SU-DHL-6 (cell line): ENCODE results near the gene TMOD2.

Source experiments
- H2AFZ ChIP-seq: fragments of 200-600 bp; sonication (generic); 2 replicates; pipeline ENCODE4 v1.6.1; 2014; ENCODE audit warnings: low read depth, mild to moderate bottlenecking, moderate library complexity, mixed read lengths, antibody characterized with exemption, low read length; ENCODE audit not compliant: severe bottlenecking
- H3F3A ChIP-seq: fragments of 200-600 bp; shearing (Covaris generic); 2 replicates; pipeline ENCODE4 v1.6.0; 2016; ENCODE audit warnings: antibody characterized with exemption, mild to moderate bottlenecking; ENCODE audit not compliant: insufficient read depth
- H3K27ac ChIP-seq: fragments of 200-600 bp; sonication (generic); 2 replicates; pipeline ENCODE4 v1.5.1; 2016; ENCODE audit warnings: low read depth, mild to moderate bottlenecking, low read length, moderate library complexity, mixed read lengths
- H3K27me3 ChIP-seq: fragments of 200-600 bp; sonication (generic), shearing (Covaris generic); 2 replicates; pipeline ENCODE4 v1.6.0; 2014; ENCODE audit warnings: mild to moderate bottlenecking, low read length
- H3K36me3 ChIP-seq: fragments of 200-600 bp; sonication (generic); 2 replicates; pipeline ENCODE4 v1.6.1; 2014; ENCODE audit warnings: mild to moderate bottlenecking, low read length, mixed read lengths
- H3K4me2 ChIP-seq: fragments of 300-600, 200-600 bp; shearing (Covaris generic), sonication (generic); 2 replicates; pipeline ENCODE4 v1.6.0; 2014; ENCODE audit warnings: low read length, low read depth, mild to moderate bottlenecking; ENCODE audit not compliant: poor library complexity, severe bottlenecking
- H3K4me3 ChIP-seq: fragments of 200-600 bp; sonication (generic); 2 replicates; pipeline ENCODE4 v1.5.1; 2014; ENCODE audit warnings: antibody characterized with exemption, low read length, mild to moderate bottlenecking, mixed read lengths; ENCODE audit not compliant: insufficient read depth, poor library complexity, severe bottlenecking
- H3K79me2 ChIP-seq: fragments of 200-600 bp; sonication (generic); 2 replicates; pipeline ENCODE4 v1.6.1; 2014; ENCODE audit warnings: mild to moderate bottlenecking, low read length, moderate library complexity; ENCODE audit not compliant: insufficient read depth
- H3K9ac ChIP-seq: fragments of 200-600 bp; sonication (generic); 2 replicates; pipeline ENCODE4 v1.7.0; 2014; ENCODE audit warnings: mild to moderate bottlenecking, low read length
- H3K9me2 ChIP-seq: fragments of 200-600 bp; sonication (generic); replicated peaks from 2 replicates; pipeline ENCODE4 v1.6.1; 2014; ENCODE audit warnings: low read length; ENCODE audit not compliant: insufficient read depth
- H3K9me3 ChIP-seq: fragments of 200-600 bp; sonication (generic); 2 replicates; pipeline ENCODE4 v1.6.1; 2014; ENCODE audit warnings: low read length, mixed read lengths; ENCODE audit not compliant: insufficient read depth
- H4K20me1 ChIP-seq: fragments of 200-600 bp; sonication (generic); 2 replicates; pipeline ENCODE4 v1.6.1; 2014; ENCODE audit warnings: low read depth, mild to moderate bottlenecking, antibody characterized with exemption, low read length, moderate library complexity, mixed read lengths
- CTCF ChIP-seq: fragments of 200-600 bp; sonication (generic); IDR thresholded peaks from one replicate; pipeline ENCODE4 v1.5.1; 2017; ENCODE audit warnings: antibody characterized with exemption, mild to moderate bottlenecking, low read length, moderate library complexity; ENCODE audit not compliant: insufficient read depth, poor library complexity, severe bottlenecking
- EZH2phosphoT487 ChIP-seq: fragments of 200-600 bp; sonication (generic), shearing (Covaris generic); conservative IDR thresholded peaks from 2 replicates; pipeline ENCODE4 v1.6.1; 2018; ENCODE audit warnings: mild to moderate bottlenecking, antibody characterized with exemption, low read length, moderate library complexity, mixed read lengths

The TMOD2 gene

GRCh38 chr15:51731549-51732267 lies 19.7 kb upstream of the TMOD2 start:
- no peaks in the 10 kb centered on the region for H3K27me3 ChIP-seq
- H3K9me2 ChIP-seq: no peaks in the 10 kb centered on the region
- H3K4me3 ChIP-seq: peak overlapping the region; percentile 31
- H3K27ac ChIP-seq: 0 out of 2 replicates have a peak overlapping the region, but pooled peaks have one; percentile 14
- no peaks in the 10 kb centered on the region for H3K9me3 ChIP-seq
- no peaks in the 10 kb centered on the region for H3K36me3 ChIP-seq
- no peaks in the 10 kb centered on the region for H3K79me2 ChIP-seq
- H3K4me2 ChIP-seq: peak overlapping the region; percentile 69
- H2AFZ ChIP-seq: no peak overlapping the region
- H3F3A ChIP-seq: peaks cover 6% of the 10 kb centered on the region; the same call in 1 of the 2 replicates
- H4K20me1 ChIP-seq: no peaks in the 10 kb centered on the region
- H3K9ac ChIP-seq: no peak overlapping the region
- TF ChIP-seq CTCF (no peak), EZH2phosphoT487 (no peak)

- no peaks in the 10 kb centered on the region for H4K20me1 ChIP-seq
- H3K79me2 ChIP-seq: no peaks in the 10 kb centered on the region
- H3K27ac ChIP-seq: no peak overlapping the region
- H3K36me3 ChIP-seq: no peaks in the 10 kb centered on the region
- H2AFZ ChIP-seq: no peak overlapping the region
- H3F3A ChIP-seq: peaks cover 6% of the 10 kb centered on the region; the same call in 1 of the 2 replicates
- no peak overlapping the region for H3K4me2 ChIP-seq
- H3K9ac ChIP-seq: no peak overlapping the region
- no peak overlapping the region for H3K4me3 ChIP-seq
- H3K9me3 ChIP-seq: no peaks in the 10 kb centered on the region
- no peaks in the 10 kb centered on the region for H3K9me2 ChIP-seq
- no peaks in the 10 kb centered on the region for H3K27me3 ChIP-seq
- TF ChIP-seq CTCF: no peak
- no peak for TF ChIP-seq EZH2phosphoT487
These were observed 18.8 kb upstream of the TMOD2 start for GRCh38 chr15:51732646-51733045.

GRCh38 chr15:51735228-51736010 lies 16.0 kb upstream of the TMOD2 start:
- no peak overlapping the region for H3K4me2 ChIP-seq
- H3K9me3 ChIP-seq: no peaks in the 10 kb centered on the region
- H3F3A ChIP-seq: peaks cover 12% of the 10 kb centered on the region
- no peak overlapping the region for H3K4me3 ChIP-seq
- no peaks in the 10 kb centered on the region for H4K20me1 ChIP-seq
- no peaks in the 10 kb centered on the region for H3K79me2 ChIP-seq
- no peak overlapping the region for H3K27ac ChIP-seq
- TF ChIP-seq EZH2phosphoT487 (no peak), CTCF (no peak)
- H3K9ac ChIP-seq: no peak overlapping the region
- no peaks in the 10 kb centered on the region for H3K9me2 ChIP-seq
- no peaks in the 10 kb centered on the region for H3K27me3 ChIP-seq
- H3K36me3 ChIP-seq: no peaks in the 10 kb centered on the region
- no peak overlapping the region for H2AFZ ChIP-seq
